GM18498 (cell line): Measurements from ENCODE around the gene VRTN.

Source experiments
- ATAC-seq: cut with Tn5 transposase; IDR thresholded peaks from one replicate; pipeline ENCODE4 v1.9.1; 2021; ENCODE audit warnings: mild to moderate bottlenecking, moderate library complexity; ENCODE audit not compliant: unreplicated experiment

VRTN gene

DNA sequence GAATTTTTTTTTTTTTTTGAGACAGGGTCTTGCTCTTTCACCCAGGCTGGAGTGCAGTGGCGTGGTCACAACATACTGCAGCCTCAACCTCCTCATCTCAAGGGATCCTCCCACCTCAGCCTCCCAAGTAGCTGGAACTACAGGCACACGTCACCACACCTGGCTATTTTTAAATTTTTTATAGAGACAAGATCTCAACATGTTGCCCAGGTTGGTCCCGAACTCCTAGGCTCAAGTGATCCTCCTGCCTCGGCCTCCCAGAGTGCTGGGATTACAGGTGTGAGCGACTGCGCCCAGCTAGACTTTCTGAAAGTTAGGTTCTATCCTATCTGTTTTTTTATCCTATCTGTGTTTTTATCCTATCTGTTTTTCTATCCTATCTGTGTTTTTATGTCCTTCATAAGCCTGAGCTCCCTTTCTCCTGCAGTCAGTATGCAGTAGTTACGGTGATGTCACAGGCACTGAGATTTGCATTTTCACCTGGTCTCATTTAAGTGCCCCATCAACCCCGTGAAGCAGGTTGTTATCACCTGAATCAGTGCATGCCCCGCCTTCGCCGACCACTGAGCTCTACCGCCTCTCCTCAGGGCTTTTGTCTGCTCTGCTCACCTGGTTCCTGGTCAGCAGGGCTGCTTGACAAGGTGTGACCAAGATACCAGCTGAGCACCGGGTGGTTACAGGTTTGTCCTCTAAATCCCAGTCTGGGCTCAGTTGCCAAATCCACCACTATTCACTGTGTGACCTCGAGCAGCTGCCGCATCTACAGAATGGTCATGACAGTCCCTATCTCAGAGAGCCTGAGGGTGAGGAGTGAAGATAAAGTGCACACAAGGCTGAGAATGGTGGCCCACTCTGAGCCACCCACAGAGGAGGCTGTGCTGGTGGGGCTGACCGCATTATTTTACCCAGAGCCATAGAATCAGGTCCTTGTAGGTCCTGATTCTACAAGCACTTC, 44.6 kb downstream of the VRTN start:
- no peak for ATAC-seq

DNA sequence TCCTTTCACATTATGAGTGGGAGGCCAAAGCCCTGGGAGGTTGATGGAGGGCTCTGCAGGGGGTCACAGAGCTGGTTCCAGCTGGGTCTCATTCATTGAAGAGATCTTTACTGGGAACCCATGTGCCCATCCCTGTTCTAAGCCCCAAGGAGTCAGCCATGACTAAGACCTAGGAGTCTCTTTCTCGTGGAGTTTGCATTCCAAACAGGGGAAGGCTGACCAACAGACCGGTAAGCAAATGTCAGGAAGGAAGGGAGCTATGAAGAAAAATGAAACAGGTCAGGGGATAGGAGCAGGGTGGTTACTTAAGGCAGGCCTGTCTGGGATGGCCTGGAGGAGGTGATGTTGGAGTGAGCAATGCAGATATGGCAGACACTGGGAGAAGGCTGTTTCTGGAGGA, 46.3 kb downstream of the VRTN start:
- ATAC-seq, result no peak

DNA sequence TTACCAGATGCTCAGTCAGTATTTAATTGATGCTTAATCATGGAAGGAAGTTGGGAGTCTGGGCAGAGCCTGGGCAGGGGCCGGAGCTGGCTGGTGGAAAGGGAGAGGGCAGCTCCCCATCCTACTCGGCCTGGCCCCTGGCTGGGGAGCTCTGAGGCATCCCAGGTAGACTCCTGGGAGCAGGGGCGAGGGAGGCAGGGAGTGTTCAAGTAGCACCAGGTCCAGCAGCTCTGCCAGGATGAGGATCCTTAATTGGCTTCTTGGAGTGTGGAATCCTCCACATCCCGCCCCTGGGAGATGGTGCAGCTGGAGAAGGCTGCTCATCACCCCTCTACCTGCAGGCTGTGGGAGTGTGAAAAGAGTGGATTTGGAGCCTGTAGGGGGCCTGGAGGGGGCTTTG, 46.8 kb downstream of the VRTN start:
- no peak for ATAC-seq

DNA sequence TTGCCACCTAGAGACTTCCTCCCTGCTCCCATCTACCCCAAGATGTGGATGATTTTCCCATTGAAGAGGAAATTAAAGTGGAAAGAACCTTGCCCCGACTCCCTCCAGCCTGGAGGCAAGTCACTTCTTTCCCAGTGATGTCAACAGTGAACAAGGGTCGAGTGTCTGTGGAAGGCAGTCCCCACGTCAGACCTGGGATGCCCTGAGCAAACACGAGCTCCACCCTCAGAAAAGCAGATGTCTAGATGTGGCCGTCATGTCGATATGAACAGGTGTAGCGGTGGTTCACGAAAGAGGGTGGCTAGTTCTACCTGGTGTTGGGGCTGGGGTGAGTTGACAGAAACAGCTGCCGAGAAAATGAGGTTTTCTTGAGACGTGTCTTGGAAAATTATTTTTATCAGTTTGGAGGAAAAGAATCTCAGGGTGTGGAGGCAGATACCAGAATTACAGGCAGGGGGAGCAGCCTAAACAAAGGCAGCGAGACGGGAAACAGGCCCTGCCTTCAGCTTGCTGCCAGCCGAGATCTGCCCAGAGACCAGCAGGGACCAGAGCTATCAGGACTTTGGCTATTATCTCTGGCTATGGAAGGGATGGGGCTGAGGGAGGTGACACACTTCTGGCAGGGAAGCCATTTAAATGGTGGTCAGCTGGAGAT, 51.9 kb downstream of the VRTN start:
- no peak for ATAC-seq

DNA sequence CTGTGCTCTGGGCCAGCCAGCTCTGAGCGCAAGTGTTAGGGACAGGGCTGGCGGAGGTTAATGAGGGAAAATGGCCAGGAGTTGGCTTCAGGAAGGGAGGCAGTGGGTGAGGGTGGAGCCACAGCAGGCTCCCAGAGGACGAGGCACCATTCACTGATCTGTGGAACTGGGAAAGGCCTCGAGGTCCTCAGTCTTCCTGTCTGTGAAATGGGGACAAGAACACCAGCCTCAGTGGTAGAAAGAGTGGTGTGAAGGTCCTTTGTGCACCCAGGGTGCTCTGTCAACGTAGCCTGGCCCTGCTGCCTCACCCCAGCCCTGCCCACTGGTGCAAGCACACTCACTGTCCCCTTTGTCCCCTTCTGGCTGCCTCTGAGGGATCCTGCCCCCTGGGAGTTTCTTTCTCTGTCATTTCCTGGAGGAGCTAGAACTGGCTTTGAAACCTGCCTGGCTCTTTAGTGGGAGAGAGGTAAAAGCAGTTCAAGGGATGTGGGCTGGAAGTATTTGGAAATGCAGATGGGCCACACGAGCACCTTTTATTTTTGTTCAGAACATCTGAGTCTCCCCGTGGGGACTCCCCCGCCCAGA, 52.7 kb downstream of the VRTN start:
- ATAC-seq, result peak; percentile 2

DNA sequence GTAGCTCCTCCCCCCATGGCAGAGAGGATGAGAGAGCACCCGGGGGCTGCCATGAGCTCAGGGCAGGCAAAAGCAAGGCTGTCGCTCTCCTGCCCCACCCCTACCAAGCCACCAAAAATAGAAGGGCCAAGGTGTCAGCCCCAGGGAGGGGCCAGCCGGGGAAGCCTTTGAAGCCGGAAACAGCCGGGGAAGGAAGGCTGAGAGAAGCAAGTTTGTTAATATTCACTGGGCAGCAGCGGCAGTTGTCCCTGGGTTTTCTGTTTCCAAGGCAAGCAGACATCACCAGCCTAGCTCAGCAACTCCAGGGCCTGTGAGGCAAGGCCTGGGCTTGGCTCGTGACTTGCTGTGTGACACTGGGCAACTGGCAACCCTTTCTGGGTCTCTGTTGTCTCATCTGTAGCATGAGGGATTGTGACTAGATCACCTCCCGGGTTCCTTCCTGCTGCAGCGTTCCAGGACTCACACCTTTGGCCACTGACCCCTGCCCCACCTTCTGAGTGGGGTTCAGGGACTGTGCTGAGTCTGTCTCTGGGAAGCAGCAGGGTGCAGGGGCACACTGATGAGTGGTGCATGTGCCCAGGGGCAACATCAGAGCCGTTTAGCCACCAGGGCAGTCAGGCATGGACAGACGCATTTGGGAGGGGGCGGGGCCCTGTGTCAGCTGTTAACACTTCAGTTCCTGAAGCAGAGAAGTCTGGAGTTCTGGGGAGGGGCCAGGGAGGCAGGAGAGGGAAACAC, 53.4 kb downstream of the VRTN start:
- ATAC-seq, result peak; percentile 75

DNA sequence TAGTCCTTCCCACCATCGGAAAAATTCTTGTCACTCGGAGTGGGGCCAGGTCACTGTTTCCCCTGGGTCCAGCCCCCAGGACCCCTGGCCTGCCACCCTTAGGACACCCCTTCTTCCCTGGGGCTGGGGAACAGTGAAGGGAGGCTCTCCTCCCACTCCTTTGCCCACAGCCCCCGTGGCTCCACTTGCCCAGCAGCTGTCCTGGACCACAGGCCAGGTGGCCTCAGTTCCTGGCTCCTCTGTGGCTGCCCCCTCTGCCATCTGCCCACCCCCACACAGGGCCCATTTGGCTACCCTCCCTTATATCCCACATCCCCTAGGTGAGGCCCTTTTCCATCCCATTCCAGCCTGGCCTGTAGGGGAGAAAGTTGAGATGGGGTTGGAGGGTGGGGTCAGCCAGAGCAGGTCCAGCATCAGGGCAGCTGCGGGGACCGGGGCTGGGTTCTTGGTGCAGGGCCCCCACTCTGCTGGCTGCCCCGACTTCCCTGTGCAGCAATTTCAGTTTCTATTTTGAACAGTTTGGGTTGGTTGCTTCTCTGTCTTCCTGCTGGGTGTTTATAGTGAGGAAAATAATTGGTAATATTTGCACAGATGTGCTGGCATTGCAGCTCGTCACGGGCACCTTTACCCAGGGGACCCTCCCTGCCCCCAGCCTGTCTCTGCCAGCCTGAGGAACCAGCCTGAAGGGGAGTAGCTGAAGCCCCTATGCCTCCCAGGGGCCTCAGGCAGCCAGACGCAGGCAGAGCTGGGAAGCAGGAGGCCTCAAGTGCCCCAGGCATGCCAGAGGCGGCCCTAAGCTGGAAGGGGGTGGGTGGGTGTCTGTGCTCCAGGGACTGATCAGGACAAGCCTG, 54.4 kb downstream of the VRTN start:
- ATAC-seq, result no peak

DNA sequence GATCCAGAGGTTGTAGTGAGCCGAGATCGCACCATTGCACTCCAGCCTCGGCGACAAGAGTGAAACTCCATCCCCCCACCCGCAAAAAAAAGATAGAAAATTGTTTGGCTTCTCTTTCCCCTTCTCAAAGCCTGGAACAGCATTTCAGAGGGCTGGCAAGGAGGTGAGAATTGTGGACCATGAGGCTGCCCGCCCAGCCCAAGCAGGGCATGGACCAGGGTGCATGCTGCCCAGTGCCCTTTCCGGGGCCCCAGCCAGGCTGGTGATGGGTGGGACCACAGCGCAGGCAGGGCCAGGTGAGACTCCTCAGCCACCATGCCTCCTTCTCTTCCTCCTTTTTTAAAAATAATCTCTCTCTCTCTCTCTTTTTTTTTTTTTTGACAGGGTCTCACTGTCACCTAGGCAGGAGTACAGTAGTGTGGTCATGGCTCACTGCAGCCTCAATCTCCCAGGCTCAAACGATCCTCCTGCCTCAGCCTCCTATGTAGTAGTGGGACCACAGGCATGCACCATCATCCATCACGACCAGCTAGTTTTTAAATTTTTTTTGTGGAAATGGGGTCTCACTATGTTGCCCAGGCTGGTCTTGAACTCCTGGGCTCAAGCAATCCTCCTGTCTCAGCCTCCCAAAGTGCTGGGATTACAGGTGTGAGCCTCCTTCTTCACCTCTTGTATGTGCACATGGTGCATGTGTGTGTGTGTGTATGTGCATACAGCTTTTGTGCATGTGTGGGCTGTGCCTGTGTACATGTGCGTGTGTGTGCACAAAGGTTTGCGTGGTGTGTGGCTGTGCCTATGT, 55.5 kb downstream of the VRTN start:
- no peak for ATAC-seq

DNA sequence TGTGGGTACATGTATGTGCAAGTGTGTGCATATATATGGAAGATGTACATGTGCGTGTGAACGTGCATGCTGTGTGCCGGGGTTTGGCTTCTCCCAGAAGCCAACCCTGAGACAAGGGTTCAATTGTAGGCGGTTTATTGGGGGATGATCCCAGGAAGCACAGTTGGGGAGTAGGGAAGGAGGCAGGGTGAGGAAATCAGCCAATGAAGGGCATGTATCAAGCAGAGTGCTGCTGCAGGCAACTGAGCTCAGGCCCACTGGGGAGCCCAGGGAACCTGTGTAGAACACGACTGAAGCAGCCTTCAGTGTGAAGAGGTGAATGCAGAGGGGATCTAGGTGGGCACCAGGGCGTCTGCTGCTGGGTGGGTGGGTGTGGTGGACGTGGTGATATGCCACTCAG, 56.2 kb downstream of the VRTN start:
- no peak for ATAC-seq

DNA sequence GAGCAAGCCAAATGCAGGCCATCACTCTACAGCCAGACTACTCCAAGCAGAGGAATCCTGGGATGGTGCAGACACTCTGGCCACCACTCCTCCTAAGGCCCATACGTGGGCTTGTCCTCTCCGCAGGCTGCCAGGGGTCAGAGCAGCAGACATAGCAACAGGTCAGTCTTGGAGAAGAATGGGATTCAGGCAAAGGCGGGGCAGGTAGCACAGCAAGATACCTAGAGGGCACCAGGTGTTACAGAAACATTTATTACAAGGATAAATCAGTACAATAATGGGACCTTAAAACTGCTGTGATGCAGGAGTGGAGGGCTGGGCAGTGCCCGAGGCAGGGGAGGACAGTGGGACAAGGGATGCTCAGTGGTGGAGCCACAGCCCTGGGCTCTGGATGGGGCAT, 57.4 kb downstream of the VRTN start:
- ATAC-seq, result no peak

DNA sequence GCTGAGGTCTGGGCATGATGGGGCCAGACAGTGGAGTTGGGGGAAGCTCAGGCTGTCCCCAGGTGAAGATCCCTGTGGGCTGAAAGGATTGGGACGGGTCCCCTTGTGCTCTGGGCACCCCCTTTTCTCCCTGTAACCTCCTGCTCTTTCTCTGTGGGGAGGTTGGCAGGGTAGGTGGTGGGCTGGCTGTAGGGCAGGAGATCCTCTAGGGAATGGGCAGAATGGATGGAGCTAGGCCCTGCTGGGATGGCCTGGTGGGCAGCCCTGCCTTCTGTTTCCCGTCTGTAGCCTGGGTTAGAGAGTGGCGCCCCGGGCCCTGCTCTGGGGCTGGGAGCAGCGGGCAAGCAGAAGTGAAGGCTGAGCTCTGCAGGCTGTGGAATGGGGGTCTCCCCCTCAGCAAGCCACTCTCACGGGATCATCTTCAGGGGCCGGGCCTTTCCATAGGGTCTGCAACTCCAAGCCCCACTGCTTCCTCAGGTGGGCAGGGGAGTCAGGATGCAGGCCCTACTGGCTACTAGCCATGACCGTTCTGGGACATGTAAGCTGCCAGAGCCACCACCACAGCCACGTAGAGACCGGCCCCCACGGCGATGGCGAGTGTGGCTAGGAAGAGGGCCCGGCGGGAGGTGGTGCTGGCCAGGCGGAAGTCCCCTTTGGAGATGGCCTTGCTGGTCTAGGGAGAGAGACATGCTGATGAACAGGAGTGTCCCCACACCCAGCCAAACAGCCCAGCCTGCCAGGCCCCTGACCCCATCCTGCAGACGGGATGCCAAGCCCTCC, 58.9 kb downstream of the VRTN start:
- ATAC-seq, result no peak

DNA sequence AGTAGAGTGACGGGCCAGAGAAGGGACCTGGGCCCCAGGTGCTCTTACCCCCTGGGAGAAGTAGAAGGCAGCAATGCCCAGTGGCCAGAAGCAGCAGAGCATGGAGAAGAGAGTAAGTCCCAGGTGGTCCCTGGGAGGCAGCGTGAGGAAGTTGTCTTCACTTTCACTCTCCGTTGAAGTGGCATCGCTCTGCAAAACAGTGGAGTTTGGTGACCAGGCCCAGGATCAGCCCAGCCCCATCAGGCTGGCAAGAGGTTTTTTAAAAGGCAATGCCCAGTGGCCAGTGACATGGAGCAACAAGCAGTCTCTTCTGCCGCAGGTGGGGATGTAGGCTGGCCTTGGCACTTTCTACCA, 59.5 kb downstream of the VRTN start:
- ATAC-seq, result no peak

DNA sequence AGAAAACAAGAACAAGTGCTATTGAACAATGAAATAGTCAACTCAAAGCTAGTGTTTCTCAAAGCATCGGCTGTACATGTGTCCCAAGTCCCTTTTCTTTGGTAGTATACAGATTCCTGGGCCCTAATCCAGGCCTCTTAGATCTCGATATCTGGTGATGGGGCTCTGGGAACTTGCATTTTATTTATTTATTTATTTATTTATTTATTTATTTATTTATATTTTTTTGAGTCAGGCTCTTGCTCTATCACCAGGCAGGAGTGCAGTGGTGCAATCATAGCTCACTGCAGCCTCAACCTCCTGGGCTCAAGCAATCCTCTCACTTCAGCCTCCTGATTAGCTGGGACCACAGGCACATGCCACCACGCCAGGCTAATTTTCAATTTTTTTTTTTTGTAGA, 60.6 kb downstream of the VRTN start:
- no peak for ATAC-seq

DNA sequence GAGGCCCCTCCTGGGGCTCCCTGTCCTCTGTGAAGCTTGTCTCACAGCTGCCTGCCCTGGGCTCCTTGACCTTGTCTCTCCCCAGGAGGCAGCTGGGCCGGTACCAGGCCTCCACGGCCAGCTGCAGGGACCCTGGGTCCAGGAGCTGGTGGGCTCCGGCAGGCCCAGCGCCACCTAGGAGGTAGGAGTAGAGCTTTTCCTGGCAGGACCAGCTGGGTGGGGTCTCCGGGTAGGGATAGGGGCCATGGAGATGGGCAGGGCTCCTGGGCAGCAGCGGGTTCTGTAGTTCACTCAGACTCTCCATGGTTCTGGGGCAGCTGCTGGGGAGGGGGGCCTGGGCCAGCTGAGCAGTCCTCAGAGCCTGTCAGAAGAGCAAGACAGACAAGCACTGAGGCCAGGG, 61.2 kb downstream of the VRTN start:
- no peak for ATAC-seq
